Mucosa of descending colon (tissue), 3 donors: ENCODE results near the gene PRRT1B. TPM values are rescaled to one million over a fixed set of nuclear protein-coding genes. Genes with fewer than 3 reads are reported as not detected.

ENCODE experiments used
- ATAC-seq: fragments of 200-7000 bp; cut with Tn5 transposase; one replicate; pipeline ENCODE4 v1.9.1; 2020; ENCODE audit warnings: mild to moderate bottlenecking, moderate library complexity
- DNase-seq, 3 donors: peaks; one replicate each; pipeline ENCODE4 v3.0.0-alpha.2; 2020
- H3K36me3 ChIP-seq: fragments of 200-600 bp; one replicate; pipeline ENCODE4 v1.8.0; 2021; ENCODE audit warnings: low read depth, mild to moderate bottlenecking
- H3K4me1 ChIP-seq: fragments of 200-600 bp; one replicate; pipeline ENCODE4 v1.8.0; 2021; ENCODE audit warnings: low read depth, mild to moderate bottlenecking
- H3K4me3 ChIP-seq: fragments of 200-600 bp; one replicate; pipeline ENCODE4 v1.8.0; 2021; ENCODE audit warnings: mild to moderate bottlenecking
- H3K9me3 ChIP-seq: fragments of 200-600 bp; one replicate; pipeline ENCODE4 v1.8.0; 2021; ENCODE audit warnings: mild to moderate bottlenecking
- intact Hi-C, 2 donors: fragments of 100-400 bp; cut with DNase I in 1 of 2; cut with micrococcal nuclease in 1 of 2; formaldehyde crosslinking; loops; one replicate each; pipeline versions ENCODE4 v1.11.0 to v1.11.1; 2022; cut with DNase I, micrococcal nuclease
- total RNA-seq, 3 donors: library from RNA; stranded (reverse); fragmentation: NEBNext Ultra II Directional in 2 of 3; extraction: Animal tissue kit (Norgen Biotek cat#: 25700) in 2 of 3; gene quantifications; one replicate each; pipeline versions ENCODE4 v1.2.1 to v1.2.4, GENCODE V29; 2021 to 2023
- TF ChIP-seq, protein P1 (sequence below): fragments of 200-600 bp; IDR thresholded peaks from one replicate; pipeline ENCODE4 v1.8.0; 2022; ENCODE audit warnings: antibody characterized with exemption, mild to moderate bottlenecking
- donor health status: DM: no; HTN: no; CAD: no; lungs with moderate emphysema.
- donor health status: DM: no; HTN: no; CAD: no.
- donor health status: DM: no; HTN: yes; CAD: no.

The PRRT1B gene
- total RNA-seq, 3 donors from 2014 or later: 1.9 to 9.4 (median 2.9) TPM

DNA sequence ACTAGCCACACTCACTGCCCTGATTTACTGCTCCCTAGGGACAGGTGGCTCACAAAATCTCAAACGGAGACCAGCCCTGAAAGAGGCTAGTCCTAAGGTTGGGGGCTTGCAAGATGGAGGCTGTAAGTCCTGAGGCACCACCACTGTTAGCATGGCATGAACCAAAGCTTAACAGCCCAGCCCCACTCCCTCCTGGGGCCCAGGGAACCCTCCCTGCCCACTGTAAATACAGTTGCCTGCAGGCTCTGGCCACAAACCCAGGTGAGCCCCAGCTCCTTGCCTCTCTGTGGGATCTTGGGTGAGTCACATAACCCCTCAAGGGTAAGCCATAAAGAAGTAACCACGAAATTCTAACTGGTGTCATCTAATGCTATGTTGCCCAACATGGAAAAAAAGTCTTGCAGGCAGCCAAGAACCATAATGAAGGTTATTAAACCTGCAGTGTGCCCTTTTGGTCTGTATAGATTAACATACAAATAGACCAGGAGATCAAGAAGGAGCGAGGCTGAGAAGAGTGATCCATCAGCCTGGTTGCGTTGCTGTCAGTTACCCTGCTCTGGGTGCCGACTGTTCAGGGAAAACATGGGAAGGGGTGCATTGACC lies 44.3 kb upstream of the PRRT1B start:
- H3K4me3 ChIP-seq: no peak overlapping the region
- TF ChIP-seq, protein P1, sequence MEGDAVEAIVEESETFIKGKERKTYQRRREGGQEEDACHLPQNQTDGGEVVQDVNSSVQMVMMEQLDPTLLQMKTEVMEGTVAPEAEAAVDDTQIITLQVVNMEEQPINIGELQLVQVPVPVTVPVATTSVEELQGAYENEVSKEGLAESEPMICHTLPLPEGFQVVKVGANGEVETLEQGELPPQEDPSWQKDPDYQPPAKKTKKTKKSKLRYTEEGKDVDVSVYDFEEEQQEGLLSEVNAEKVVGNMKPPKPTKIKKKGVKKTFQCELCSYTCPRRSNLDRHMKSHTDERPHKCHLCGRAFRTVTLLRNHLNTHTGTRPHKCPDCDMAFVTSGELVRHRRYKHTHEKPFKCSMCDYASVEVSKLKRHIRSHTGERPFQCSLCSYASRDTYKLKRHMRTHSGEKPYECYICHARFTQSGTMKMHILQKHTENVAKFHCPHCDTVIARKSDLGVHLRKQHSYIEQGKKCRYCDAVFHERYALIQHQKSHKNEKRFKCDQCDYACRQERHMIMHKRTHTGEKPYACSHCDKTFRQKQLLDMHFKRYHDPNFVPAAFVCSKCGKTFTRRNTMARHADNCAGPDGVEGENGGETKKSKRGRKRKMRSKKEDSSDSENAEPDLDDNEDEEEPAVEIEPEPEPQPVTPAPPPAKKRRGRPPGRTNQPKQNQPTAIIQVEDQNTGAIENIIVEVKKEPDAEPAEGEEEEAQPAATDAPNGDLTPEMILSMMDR: no peak
- H3K9me3 ChIP-seq: no peaks in the 10 kb centered on the region
- DNase-seq (no peak), ATAC-seq (no peak)
- peaks cover 3% of the 10 kb centered on the region for H3K36me3 ChIP-seq
- peaks cover 26% of the 10 kb centered on the region for H3K4me1 ChIP-seq
- intact Hi-C loops: no loop called here

DNA sequence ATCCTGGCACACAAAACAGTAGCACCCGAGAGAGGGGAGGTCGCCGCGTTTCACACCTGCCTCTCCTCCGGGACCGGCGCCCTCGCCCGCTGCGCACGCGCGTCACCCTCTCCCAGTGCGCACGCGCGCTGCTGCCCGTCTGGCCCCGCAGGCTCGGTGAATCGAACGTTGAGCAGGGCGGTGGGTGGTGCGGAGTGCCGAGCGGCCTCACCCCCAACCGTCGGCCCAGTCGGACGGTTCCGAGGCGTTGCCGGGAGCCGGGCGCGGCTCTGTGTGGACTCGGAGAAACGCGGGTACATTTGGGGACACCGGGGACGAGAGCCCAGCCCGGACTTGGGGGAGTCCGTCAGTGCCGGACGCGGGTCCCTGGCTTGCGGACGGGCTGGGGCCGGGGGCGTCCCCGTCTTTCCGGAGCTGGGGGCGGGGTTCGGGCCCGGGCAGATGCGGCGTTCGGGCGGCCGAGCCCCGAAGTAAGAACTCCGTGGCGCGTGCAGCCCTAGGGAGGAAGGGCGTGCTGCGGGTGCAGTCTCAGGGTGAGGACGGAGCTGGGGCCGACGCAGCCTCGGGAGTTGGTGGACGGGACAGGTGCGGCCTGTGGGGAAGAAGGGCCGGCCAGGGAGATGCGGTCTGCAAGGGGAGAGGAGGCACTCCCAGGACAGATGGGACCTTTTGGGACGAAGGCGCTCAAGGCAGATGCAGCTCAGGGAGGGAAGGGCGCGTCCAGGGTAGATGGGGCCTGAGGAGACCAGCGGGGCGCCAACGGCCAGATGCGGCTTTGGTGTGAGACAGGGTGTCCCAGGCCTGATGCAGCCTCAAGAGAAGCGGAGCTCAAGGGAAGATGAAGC lies 42.3 kb upstream of the PRRT1B start, which contains the start of gene POMT1:
Gene POMT1 (plus strand): TSS at position 138 of the 845 bp plus-strand sequence. CDS start 1,301 bp downstream, outside the sequence.
- TF ChIP-seq, protein P1: no peak
- intact Hi-C loops: no loop called here
- peak within 1 kb of the TSS; percentile 67 for H3K4me3 ChIP-seq
- peaks cover 3% of the 10 kb centered on the region for H3K36me3 ChIP-seq
- no peaks in the 10 kb centered on the region for H3K9me3 ChIP-seq
- peak; percentile 86 to 93 (median 91) for DNase-seq
- peaks cover 26% of the 10 kb centered on the region for H3K4me1 ChIP-seq
- peak; percentile 95 for ATAC-seq

DNA sequence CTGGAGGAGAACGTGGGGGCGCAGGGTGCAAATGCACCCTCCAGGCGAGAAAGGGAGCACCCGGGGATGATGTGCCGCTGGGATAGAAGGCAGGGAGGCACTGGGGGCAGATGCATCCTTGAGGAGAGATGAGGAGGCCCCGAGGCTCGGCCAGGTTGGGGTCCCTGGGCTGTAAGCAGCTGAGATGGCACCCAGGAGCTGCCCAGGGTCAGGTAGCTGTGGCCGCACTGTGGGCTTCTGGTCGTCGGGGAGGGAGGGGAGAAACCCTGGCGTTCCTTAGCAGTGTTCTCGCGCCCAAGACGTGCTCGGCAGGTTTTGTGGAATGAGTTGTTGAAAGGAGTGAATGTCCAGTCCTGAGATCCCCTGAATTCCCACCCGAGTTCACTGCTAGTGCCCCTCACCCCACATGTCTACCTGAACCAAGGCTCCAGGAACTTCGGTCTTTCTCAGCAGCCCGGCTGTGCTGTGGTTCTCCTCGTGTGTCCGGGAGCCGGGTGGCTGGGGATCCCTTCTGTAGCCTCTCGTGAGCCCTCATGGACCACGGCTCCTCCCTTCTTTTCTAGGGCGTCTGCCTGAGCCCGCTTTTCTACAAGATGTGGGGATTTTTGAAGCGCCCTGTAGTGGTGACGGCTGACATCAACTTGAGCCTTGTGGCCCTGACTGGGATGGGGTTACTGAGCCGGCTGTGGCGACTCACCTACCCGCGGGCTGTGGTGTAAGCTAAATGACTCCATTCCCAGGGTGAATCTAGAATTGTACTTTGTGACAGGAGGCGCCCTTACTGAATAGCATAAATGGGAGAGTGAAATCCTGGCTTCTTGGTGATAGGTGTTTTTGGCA lies 41.5 kb upstream of the PRRT1B start:
- intact Hi-C loops: no loop called here
- no peaks in the 10 kb centered on the region for H3K9me3 ChIP-seq
- peak in 2 of 3 donors; percentile 23 to 44 for DNase-seq
- peak; percentile 12 for ATAC-seq
- H3K4me3 ChIP-seq: peak overlapping the region; percentile 67
- H3K4me1 ChIP-seq: peaks cover 26% of the 10 kb centered on the region
- TF ChIP-seq, protein P1: no peak
- no peaks in the 10 kb centered on the region for H3K36me3 ChIP-seq

DNA sequence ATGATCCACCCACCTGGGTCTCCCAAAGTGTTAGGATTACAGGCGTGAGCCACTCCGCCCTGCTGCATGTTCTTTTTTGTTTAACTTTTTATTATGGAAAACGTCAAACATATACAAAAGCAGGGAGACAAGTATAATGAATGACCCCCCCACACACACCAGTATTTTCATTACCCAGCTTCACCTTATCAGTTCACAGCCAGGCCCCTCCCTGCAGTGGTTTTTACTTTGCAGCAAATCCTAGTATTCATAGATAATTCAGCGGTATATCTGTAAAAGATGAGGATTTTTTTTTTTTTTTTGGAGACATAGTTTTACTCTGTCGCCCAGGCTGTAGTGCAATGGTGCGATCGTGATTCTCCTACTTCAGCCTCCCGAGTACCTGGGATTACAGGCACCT lies 40.3 kb upstream of the PRRT1B start:
- Histone ChIP-seq H3K4me1 (peaks cover 26% of the 10 kb centered on the region), H3K36me3 (no peaks in the 10 kb centered on the region), H3K9me3 (no peaks in the 10 kb centered on the region), H3K4me3 (no peak overlapping the region)
- TF ChIP-seq, protein P1: no peak
- intact Hi-C loops: no loop called here
- no peak for DNase-seq
- no peak for ATAC-seq

DNA sequence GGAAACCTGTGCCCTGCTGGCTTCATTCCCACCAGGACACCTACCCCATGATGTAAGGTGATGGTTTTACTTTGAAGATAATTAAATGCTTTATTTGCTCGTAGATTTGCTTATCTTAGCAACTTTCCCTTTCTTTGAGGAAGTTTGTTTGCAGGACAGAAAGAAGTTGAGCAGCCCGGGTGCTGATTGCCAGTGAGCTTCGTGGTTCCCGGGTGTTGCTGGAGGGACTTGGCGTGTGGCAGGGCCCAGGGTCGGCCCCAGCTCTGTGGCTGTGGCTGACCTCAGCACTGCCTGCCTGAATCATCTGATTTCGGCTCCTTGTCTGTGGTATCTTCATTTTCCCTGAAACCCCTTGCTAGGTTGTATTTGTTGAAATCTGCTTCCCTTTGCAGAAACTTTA lies 33.9 kb upstream of the PRRT1B start:
- intact Hi-C loops: no loop called here
- ATAC-seq (no peak), DNase-seq (no peak)
- no peak overlapping the region for H3K4me3 ChIP-seq
- H3K36me3 ChIP-seq: no peaks in the 10 kb centered on the region
- H3K4me1 ChIP-seq: no peaks in the 10 kb centered on the region
- TF ChIP-seq, protein P1: no peak
- H3K9me3 ChIP-seq: no peaks in the 10 kb centered on the region
